Liver (tissue), 9 donors: ENCODE measurements around the gene DMPK. TPM values are rescaled to one million over a fixed set of nuclear protein-coding genes. Genes with fewer than 3 reads are reported as not detected.
A peak's percentile ranks its signal among the peaks of the same experiment; 100 is the strongest.

ENCODE experiments used
- DNase-seq: peaks from one replicate; pipeline ENCODE4 v3.0.0-alpha.2; 2017; ENCODE audit warnings: low spot score
- H3K27ac ChIP-seq, 2 donors: one replicate each; pipeline ENCODE4 v1.7.0; 2013; ENCODE audit warnings: inconsistent platforms in 2 of 2, low read length in 2 of 2, control low read depth in 1 of 2, low read depth in 1 of 2, mild to moderate bottlenecking in 1 of 2
- H3K27me3 ChIP-seq, 4 donors: one replicate each; pipeline versions ENCODE4 v1.6.1 to v1.7.0; 2013; ENCODE audit warnings: low read length in 3 of 4, inconsistent platforms in 1 of 4, mild to moderate bottlenecking in 1 of 4, moderate library complexity in 1 of 4; ENCODE audit not compliant: control insufficient read depth in 4 of 4, insufficient read depth in 4 of 4
- H3K36me3 ChIP-seq, 4 donors: one replicate each; pipeline versions ENCODE4 v1.6.1 to v1.7.0; 2013; ENCODE audit warnings: low read length in 3 of 4, mild to moderate bottlenecking in 3 of 4, low read depth in 1 of 4, moderate library complexity in 1 of 4; ENCODE audit not compliant: control insufficient read depth in 4 of 4, insufficient read depth in 3 of 4
- H3K4me1 ChIP-seq, 4 donors: one replicate each; pipeline versions ENCODE4 v1.6.1 to v1.7.0; 2013; ENCODE audit warnings: low read length in 3 of 4, mild to moderate bottlenecking in 3 of 4, moderate library complexity in 1 of 4; ENCODE audit not compliant: control insufficient read depth in 4 of 4, insufficient read depth in 4 of 4
- H3K4me3 ChIP-seq, 3 donors: one replicate each; pipeline versions ENCODE4 v1.6.1 to v1.7.0; 2013; ENCODE audit warnings: low read length in 3 of 3, control low read depth in 1 of 3, low read depth in 1 of 3, mild to moderate bottlenecking in 1 of 3
- H3K9ac ChIP-seq, 2 donors: one replicate each; pipeline ENCODE4 v1.7.0; 2013; ENCODE audit warnings: low read length in 2 of 2, mild to moderate bottlenecking in 2 of 2, moderate library complexity in 2 of 2, control low read depth in 1 of 2, low read depth in 1 of 2
- H3K9me3 ChIP-seq, 4 donors: one replicate each; pipeline versions ENCODE4 v1.6.1 to v1.7.0; 2013; ENCODE audit warnings: low read length in 3 of 4; ENCODE audit not compliant: control insufficient read depth in 4 of 4
- FOXA1 ChIP-seq: IDR thresholded peaks from 2 replicates; pipeline ENCODE4 v1.6.1; 2016; ENCODE audit warnings: antibody characterized with exemption
- FOXA2 ChIP-seq: IDR thresholded peaks from 2 replicates; pipeline ENCODE4 v1.6.1; 2016; ENCODE audit warnings: antibody characterized with exemption
- GABPA ChIP-seq, 2 donors: IDR thresholded peaks in 1 of 2; conservative IDR thresholded peaks in 1 of 2; 2 replicates each; pipeline ENCODE4 v1.6.1; 2016; ENCODE audit warnings: antibody characterized with exemption in 2 of 2, mild to moderate bottlenecking in 1 of 2, moderate library complexity in 1 of 2
- HNF4G ChIP-seq: IDR thresholded peaks from 2 replicates; pipeline ENCODE4 v1.6.1; 2016; ENCODE audit warnings: antibody characterized with exemption
- JUND ChIP-seq, 2 donors: IDR thresholded peaks; 2 replicates each; pipeline ENCODE4 v1.6.1; 2016; ENCODE audit warnings: antibody characterized with exemption in 2 of 2
- NR2F2 ChIP-seq: IDR thresholded peaks from 2 replicates; pipeline ENCODE4 v1.6.1; 2016; ENCODE audit warnings: antibody characterized with exemption
- RAD21 ChIP-seq, 2 donors: IDR thresholded peaks; 2 replicates each; pipeline ENCODE4 v1.6.1; 2016; ENCODE audit warnings: antibody characterized with exemption in 2 of 2, mild to moderate bottlenecking in 2 of 2
- RXRA ChIP-seq, 2 donors: IDR thresholded peaks; 2 replicates each; pipeline ENCODE4 v1.6.1; 2017 to 2018; ENCODE audit warnings: antibody characterized with exemption in 2 of 2, mild to moderate bottlenecking in 1 of 2
- SP1 ChIP-seq: IDR thresholded peaks from 2 replicates; pipeline ENCODE4 v1.6.1; 2018; ENCODE audit warnings: antibody characterized with exemption, mild to moderate bottlenecking
- TAF1 ChIP-seq: conservative IDR thresholded peaks from 2 replicates; pipeline ENCODE4 v1.6.1; 2016; ENCODE audit warnings: antibody characterized with exemption, mild to moderate bottlenecking
- YY1 ChIP-seq: IDR thresholded peaks from 2 replicates; pipeline ENCODE4 v1.6.1; 2016; ENCODE audit warnings: antibody characterized with exemption, mild to moderate bottlenecking
- WGBS: extraction: QIAGEN DNeasy Blood & Tissue Kit; methylation state at CpG from one replicate; pipeline ENCODE4 v1.1.7; 2013; 5-methylcytosine and 5-hydroxymethylcytosine counted together
- polyA plus RNA-seq, 2 donors: library from polyadenylated mRNA; stranded (reverse) in 1 of 2; unstranded in 1 of 2; fragments of 200-250 nt in 1 of 2; fragments of >200 nt in 1 of 2; fragmentation: Nextera tagmentation in 1 of 2; extraction: Ambion mirVana in 1 of 2; gene quantifications; one replicate each; pipeline versions ENCODE4 v1.2.1 to v1.2.3, GENCODE V29; 2013 to 2015
- total RNA-seq, 2 donors: library from RNA; depleted of rRNA; stranded (reverse); fragments of >200 nt; gene quantifications; one replicate each; pipeline ENCODE4 v1.2.3, GENCODE V29; 2014
- TF ChIP-seq, protein P1 (sequence below): IDR thresholded peaks from 2 replicates; pipeline ENCODE4 v1.6.1; 2016; ENCODE audit warnings: antibody characterized with exemption
- TF ChIP-seq, protein P2 (sequence below): IDR thresholded peaks from 2 replicates; pipeline ENCODE4 v1.6.1; 2016; ENCODE audit warnings: antibody characterized with exemption
- TF ChIP-seq, protein P3 (sequence below): IDR thresholded peaks from 2 replicates; pipeline ENCODE4 v1.6.1; 2016; ENCODE audit warnings: antibody characterized with exemption, mild to moderate bottlenecking
- TF ChIP-seq, protein P4 (sequence below): IDR thresholded peaks from 2 replicates; pipeline ENCODE4 v1.6.1; 2016; ENCODE audit warnings: antibody characterized with exemption
- donor health status: healthy.
- donor health status: healthy.
- donor health status: healthy.
- donor health status: healthy.
- donor health status: healthy.

DMPK gene
- total and polyA plus RNA-seq, 4 donors: 1.8 to 12.5 (median 6.1) TPM

DNA sequence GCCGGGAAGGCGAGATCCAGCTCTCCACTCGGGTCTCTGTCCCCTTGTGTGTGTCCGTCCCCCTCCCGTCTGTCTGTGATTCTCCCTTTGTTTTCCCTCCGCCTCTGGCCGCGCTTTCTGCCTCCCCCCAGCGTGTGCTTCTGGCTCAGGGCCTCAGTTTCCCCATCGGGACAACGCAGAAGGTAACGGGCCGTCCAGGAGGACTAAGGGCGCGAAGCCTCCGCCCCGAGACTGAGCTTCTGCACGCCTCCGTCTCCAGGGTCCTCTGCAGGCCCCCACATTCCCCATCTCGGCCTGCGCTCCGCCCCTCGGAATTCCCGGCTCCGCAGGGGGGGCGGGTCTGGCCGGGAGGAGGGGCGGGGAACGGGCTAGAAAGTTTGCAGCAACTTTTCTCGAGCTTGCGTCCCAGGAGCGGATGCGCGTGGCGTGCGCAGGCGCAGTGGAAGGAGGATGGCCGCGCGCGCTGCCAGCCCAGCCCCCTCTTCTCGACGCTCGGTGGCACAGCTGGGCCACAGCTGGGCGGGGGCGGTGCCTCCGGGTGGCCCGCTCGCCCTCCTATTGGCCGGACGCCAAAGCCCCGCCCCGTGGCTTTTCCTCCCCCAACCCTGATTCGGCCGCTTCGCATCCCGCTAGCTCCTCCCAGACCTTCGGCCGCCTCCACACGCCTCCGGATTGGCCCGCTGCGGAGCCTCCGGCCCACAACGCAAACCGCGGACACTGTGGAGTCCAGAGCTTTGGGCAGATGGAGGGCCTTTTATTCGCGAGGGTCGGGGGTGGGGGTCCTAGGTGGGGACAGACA lies 13.1 kb downstream of the DMPK start, which contains the start of gene SIX5 (continued):
- peak; percentile 74 for TF ChIP-seq SP1

DNA sequence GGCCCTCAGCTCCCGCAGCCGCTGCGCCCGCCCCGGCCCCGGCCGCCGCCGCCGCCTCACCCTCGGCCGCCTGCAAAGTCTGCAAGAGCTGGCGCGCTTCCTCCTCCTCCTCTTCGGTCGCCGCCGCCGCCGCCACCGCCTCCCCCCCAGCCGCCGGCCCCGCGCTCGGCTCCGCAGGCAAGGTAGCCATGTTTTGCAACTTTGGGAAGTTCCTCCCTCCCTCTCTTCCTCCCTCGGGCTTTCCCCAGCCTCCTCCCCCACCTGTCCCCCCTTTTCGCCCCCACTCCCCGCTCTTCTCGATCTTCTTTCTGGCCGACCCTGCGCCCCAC lies 13.7 kb downstream of the DMPK start:
- 2% methylated on average over 33 of the region's 33 CpGs for WGBS
- Histone ChIP-seq H3K27ac (peak overlapping the region; percentile 86 to 99), H3K27me3 (no peaks in the 10 kb centered on the region), H3K9ac (peak overlapping the region in 1 of 2 donors; percentile 76), H3K4me3 (peak overlapping the region; percentile 86 to 95 (median 89)), H3K36me3 (peaks cover 0 to 2% (median 0%) of the 10 kb centered on the region in 4 donors), H3K9me3 (no peaks in the 10 kb centered on the region), H3K4me1 (peaks cover 9 to 56% (median 29%) of the 10 kb centered on the region in 4 donors)
- no peak for DNase-seq
- TF ChIP-seq, protein P1, sequence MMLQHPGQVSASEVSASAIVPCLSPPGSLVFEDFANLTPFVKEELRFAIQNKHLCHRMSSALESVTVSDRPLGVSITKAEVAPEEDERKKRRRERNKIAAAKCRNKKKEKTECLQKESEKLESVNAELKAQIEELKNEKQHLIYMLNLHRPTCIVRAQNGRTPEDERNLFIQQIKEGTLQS: no peak

DNA sequence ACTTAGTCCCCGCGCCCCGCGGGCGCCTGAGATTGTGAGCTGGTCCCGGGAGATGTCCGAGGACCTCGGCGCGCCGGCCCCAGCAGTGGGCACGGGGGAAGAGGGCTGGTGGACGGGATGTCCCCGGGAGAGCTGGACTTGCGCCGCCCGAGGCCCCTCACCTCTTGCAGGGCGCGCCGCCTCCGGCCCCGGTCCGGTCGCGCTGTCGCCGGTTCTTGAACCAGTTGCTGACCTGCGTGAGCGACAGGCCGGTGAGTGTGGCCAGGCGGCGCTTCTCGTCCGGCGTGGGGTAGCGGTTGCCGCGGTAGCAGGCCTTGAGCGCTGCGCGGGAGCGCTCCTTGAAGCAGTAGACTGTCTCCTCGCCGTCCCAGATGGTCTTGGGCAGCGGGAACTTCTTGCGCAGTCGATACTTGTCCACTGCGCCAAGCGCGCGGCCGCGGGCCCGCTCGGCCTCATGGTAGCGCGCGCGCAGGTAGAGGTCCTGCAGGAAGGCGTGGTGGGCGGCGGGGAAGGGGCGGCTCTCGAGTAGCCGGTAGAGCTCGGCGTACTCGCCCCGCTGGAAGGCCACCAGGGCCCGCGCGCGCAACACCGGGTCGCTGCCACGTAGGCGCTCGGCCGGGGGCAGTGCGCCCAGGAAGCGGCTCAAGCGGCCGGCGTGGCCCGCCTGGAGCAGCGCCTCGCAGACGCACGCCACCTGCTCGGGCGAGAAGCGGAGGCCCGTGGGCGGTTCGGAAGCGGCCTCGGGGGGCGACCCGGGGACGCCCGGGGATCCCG lies 14.2 kb downstream of the DMPK start:
- peaks cover 9 to 55% (median 26%) of the 10 kb centered on the region in 4 donors for H3K4me1 ChIP-seq
- no peaks in the 10 kb centered on the region for H3K27me3 ChIP-seq
- peak overlapping the region; percentile 21 to 72 for H3K9ac ChIP-seq
- H3K27ac ChIP-seq: peak overlapping the region; percentile 86 to 99
- peak overlapping the region; percentile 83 to 95 (median 86) for H3K4me3 ChIP-seq
- TF ChIP-seq HNF4G: no peak
- TF ChIP-seq FOXA1: no peak
- TF ChIP-seq NR2F2: no peak
- TF ChIP-seq RAD21 (IDR thresholded peaks at IDR 0.05): peak in 1 of 2 donors; percentile 4
- no peak for TF ChIP-seq FOXA2
- H3K36me3 ChIP-seq: peaks cover 0 to 2% (median 0%) of the 10 kb centered on the region in 4 donors
- peak; percentile 52 for DNase-seq
- WGBS: under 1% methylated on average over 102 of the region's 102 CpGs
- no peaks in the 10 kb centered on the region for H3K9me3 ChIP-seq

DNA sequence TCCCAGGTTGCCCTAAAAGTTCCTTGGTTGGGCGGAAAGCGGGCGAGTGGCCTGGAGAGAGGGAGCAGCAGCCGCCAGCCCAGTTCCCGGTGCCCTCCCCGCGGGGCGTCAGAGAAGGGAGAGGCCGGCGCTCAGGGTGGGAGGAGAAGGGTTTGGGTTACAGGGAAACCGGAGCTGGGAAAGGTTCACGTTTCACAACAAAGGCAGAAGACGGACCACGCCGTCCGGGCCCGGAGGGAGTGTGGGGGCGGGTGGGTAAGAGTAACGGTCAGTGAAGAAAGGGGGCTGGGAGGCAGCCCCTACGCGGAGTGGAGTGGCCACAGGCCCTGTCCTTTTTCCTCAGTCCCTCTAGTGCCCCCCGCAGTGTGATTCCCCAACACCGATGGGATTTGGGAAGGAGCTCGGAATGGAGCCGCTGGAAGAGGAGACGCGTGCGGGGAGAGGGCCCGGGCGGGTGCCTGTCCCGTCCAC lies 14.8 kb downstream of the DMPK start:
- 13% methylated on average over 31 of the region's 31 CpGs for WGBS
- peak overlapping the region; percentile 65 to 78 for H3K9ac ChIP-seq
- no peak for TF ChIP-seq GABPA (IDR thresholded peaks at IDR 0.05 in 1 of 2, conservative IDR thresholded peaks at IDR 0.05 in 1 of 2)
- peak; percentile 65 for TF ChIP-seq YY1
- TF ChIP-seq, protein P2, sequence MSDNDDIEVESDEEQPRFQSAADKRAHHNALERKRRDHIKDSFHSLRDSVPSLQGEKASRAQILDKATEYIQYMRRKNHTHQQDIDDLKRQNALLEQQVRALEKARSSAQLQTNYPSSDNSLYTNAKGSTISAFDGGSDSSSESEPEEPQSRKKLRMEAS: no peak
- peak; percentile 14 to 18 for TF ChIP-seq RXRA (IDR thresholded peaks at IDR 0.05)
- TF ChIP-seq, protein P3, sequence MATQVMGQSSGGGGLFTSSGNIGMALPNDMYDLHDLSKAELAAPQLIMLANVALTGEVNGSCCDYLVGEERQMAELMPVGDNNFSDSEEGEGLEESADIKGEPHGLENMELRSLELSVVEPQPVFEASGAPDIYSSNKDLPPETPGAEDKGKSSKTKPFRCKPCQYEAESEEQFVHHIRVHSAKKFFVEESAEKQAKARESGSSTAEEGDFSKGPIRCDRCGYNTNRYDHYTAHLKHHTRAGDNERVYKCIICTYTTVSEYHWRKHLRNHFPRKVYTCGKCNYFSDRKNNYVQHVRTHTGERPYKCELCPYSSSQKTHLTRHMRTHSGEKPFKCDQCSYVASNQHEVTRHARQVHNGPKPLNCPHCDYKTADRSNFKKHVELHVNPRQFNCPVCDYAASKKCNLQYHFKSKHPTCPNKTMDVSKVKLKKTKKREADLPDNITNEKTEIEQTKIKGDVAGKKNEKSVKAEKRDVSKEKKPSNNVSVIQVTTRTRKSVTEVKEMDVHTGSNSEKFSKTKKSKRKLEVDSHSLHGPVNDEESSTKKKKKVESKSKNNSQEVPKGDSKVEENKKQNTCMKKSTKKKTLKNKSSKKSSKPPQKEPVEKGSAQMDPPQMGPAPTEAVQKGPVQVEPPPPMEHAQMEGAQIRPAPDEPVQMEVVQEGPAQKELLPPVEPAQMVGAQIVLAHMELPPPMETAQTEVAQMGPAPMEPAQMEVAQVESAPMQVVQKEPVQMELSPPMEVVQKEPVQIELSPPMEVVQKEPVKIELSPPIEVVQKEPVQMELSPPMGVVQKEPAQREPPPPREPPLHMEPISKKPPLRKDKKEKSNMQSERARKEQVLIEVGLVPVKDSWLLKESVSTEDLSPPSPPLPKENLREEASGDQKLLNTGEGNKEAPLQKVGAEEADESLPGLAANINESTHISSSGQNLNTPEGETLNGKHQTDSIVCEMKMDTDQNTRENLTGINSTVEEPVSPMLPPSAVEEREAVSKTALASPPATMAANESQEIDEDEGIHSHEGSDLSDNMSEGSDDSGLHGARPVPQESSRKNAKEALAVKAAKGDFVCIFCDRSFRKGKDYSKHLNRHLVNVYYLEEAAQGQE: no peak
- TF ChIP-seq TAF1: no peak
- TF ChIP-seq JUND (IDR thresholded peaks at IDR 0.05): no peak
- TF ChIP-seq HNF4G: no peak
- TF ChIP-seq, protein P4, sequence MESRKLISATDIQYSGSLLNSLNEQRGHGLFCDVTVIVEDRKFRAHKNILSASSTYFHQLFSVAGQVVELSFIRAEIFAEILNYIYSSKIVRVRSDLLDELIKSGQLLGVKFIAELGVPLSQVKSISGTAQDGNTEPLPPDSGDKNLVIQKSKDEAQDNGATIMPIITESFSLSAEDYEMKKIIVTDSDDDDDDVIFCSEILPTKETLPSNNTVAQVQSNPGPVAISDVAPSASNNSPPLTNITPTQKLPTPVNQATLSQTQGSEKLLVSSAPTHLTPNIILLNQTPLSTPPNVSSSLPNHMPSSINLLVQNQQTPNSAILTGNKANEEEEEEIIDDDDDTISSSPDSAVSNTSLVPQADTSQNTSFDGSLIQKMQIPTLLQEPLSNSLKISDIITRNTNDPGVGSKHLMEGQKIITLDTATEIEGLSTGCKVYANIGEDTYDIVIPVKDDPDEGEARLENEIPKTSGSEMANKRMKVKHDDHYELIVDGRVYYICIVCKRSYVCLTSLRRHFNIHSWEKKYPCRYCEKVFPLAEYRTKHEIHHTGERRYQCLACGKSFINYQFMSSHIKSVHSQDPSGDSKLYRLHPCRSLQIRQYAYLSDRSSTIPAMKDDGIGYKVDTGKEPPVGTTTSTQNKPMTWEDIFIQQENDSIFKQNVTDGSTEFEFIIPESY: no peak
- TF ChIP-seq, protein P1: no peak
- no peak for TF ChIP-seq FOXA2
- peak; percentile 42 for TF ChIP-seq NR2F2

More for the DNA sequence above, 14.8 kb downstream of the DMPK start:
- H3K4me1 ChIP-seq: peaks cover 9 to 49% (median 23%) of the 10 kb centered on the region in 4 donors
- H3K9me3 ChIP-seq: no peaks in the 10 kb centered on the region
- H3K27ac ChIP-seq: peak overlapping the region; percentile 86 to 99
- DNase-seq: peak; percentile 71
- no peaks in the 10 kb centered on the region for H3K27me3 ChIP-seq
- peak overlapping the region; percentile 83 to 95 (median 86) for H3K4me3 ChIP-seq
- H3K36me3 ChIP-seq: peaks cover 0 to 2% (median 0%) of the 10 kb centered on the region in 4 donors
